Activated naive CD4-positive, alpha-beta T cell treated with Interleukin-2 at 50 U/mL for 16 hours (primary cell): ENCODE data around the gene OASL.

Experiments used
- DNase-seq: peaks from one replicate; pipeline ENCODE4 v3.0.0-alpha.2; 2020

Gene OASL

DNA sequence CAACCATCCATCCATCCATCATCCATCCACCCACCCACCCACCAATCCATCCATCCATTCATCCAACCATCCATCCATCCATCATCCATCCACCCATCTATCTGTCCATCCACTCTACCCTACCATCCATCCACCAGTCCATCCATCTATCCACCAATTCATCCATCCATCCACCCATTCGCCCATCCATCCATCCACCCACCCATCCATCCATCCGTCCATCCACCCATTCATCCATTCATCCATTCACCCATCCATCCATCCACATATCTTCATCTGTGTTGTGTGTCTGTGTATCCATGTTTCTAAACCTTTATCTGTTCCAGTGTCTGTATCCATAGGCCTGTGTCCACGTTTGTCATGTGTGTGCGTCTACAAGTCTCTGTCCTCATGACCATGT, 50.8 kb downstream of the OASL start:
- no peak for DNase-seq

DNA sequence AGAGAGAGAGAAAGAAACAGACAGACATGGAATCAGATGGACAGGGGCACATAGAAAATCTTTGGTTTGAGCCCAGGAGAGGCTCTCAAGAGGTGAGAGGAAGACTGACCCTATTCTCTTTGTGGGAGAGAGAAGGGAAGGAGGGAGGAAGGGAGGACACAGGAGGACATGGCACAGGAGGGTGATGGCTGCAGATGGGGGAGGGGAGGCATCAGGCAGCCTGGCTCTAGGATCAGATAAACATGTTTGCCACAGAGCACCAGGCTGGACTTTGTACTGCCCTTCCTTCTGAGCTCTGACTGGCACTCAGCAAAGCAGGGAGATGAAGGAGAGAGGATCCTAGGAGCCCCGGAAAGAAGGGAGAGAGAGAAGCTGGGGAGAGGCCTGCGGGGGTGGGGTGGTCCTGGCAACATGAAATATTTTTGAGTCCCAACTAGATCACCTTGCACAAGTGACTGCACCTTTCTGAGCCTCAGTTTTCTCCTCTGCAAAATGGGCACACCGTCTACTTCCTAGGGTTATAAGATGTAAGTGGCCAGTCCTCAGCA, 54.6 kb downstream of the OASL start:
- DNase-seq = no peak

DNA sequence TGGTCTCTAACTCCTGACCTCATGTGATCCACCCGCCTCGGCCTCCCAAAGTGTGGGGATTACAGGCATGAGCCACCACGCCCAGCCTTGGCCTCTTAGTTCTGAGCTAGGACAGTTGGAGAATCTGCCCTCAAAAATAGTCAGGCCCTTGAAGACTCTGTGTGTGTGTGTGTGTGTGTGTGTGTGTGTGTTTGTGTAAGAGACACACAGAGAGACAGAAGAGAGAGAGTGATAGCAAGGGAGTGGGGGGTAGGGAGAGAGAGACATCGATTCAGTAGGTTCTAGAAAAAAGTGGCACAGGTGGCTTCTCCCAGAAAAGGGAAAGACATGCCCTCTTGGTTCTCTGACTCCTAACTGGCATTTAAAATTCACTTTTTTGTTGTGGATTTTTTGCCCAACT, 55.3 kb downstream of the OASL start:
- no peak for DNase-seq

DNA sequence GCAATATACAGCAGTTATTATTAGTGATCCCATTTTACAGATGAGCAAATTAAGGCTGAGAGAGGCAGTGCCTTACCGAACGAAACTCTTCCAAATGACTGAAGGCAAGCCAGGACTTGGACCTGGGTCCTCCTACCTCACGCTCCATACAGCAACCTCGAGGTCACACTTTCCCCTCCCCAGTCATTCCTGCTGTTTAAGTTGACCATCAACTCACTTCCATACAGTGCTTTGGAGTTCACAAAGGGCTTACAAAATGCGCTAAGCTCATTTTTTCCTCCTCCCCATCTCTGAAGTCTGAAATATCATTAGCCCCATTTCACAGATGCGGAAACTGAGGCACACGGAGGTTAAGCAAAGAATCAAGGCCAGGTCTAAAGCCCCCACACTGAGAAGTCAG, 56.4 kb downstream of the OASL start:
- DNase-seq = no peak

DNA sequence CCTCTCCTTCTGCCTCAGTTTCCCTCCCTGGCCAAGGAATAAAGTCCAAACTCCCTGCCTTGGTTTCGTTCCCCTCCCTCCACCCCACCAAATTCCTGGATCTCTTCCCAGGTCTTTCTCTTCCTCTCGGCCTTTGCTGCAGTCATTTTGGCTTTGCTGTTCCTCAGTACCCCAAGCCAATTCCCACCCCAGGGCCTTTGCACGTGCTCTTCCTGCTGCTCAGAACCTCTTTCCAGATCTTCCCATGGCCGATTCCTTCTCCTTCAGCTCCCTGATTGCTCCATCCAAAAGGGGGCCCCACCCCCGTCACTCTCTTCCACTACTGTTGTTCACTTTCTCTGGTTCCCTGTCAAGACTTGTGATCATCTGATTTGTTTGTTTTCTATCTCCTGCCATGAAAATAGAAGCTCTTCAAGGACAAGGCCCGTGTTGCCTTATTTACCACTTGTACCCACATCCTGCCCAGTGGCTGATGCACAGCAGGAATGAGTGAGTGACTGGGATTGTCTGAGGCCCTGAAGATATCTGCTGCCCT, 57.6 kb downstream of the OASL start:
- DNase-seq = no peak

DNA sequence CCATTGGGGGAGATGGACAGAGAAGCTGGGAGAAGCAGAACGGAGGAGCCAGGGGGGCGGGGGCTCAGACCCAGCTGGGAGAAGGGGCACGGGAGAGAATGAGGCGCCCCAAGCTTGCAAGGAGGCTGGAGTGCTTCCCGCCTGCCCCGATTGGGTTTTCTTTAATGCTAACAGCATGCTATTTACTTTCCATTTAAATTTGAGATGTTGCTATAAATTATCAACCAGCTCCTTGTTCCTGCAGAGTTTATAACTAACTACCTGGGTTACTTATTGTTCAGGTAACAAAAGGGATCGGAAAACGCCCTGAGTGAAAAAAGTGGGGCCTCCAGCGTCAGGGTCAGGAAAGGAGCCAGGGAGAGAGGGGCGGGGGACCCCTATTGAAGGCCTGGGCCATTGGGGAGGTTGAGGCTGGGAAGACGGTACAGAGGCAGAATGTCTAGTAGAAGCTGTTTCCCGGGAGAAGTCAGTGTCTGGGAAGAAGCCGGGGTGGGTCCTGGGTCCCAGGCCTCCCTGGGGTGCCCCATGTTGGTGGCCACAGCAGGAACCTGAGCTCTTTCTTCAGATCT, 58.2 kb downstream of the OASL start:
- DNase-seq = no peak

DNA sequence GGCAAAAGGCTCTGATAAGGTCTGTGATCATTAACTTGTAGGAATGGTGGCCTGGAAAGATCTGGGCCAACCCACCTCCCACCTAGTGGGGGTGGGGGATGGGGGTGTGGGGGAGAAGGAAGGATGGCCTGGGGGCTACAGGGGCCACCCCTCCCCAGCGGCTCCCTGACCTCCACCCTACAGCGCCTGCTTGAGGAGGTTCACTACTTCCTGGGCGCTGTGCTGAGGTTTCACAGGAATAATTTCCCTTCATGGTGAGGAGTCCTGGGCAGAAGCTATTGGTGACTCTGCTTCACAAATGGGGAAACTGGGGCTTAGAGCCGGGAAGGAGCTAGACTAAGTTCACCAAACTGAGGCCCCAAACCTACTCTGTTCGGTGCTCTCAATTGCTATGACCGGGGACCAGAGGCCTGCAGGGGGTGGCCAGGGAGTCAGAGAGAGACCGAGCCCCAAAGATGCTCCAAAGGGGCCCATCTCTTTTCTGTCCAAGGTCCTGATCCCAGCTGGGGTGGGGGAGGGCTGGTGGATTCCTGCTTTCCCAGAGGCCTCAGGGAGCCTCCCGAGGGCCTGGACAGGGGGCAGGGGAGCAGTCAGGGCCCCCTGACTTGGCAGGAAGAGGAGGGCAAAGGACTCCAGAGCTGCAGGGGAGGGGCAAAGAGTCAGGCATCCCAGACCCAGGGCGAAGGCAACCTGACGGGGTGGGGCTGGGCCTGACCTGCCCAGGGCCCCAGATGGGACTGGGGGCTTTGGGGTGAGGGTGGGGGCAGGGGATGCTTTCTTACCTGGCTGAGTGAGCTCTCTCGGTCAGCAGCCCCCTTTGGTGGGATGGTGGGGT, 59.0 kb downstream of the OASL start:
- DNase-seq = no peak

DNA sequence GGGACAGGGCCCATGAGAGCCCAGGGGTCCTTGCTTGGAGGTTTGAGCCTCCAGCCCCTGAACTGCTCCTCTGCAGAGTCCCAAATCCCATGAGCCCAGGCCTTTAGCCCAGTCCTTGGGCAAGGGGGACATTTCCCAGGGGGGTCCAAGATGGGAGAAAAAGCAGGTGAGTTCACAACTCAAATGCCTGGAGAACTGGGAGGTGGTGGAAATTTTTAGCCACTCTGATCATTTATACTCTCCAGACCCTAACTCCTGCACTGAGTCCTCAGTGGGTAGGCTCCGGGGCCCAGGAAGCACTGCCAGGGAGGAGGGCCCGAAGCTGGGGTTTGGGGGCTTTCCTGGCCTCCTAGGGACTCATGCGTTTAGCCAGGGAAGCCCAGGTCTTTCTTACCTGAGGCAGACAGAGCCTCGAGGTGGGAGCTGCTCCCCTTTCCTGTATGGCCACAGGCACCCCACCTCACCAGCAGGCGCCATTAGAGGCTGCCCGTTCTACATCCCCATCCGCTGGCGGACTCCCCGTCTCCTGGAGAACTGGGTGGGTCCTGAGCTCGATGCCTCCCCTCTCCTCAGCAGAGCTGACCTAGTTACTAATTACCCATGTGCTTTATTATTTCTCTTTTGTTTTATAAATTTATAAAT, 59.7 kb downstream of the OASL start:
- DNase-seq = no peak

DNA sequence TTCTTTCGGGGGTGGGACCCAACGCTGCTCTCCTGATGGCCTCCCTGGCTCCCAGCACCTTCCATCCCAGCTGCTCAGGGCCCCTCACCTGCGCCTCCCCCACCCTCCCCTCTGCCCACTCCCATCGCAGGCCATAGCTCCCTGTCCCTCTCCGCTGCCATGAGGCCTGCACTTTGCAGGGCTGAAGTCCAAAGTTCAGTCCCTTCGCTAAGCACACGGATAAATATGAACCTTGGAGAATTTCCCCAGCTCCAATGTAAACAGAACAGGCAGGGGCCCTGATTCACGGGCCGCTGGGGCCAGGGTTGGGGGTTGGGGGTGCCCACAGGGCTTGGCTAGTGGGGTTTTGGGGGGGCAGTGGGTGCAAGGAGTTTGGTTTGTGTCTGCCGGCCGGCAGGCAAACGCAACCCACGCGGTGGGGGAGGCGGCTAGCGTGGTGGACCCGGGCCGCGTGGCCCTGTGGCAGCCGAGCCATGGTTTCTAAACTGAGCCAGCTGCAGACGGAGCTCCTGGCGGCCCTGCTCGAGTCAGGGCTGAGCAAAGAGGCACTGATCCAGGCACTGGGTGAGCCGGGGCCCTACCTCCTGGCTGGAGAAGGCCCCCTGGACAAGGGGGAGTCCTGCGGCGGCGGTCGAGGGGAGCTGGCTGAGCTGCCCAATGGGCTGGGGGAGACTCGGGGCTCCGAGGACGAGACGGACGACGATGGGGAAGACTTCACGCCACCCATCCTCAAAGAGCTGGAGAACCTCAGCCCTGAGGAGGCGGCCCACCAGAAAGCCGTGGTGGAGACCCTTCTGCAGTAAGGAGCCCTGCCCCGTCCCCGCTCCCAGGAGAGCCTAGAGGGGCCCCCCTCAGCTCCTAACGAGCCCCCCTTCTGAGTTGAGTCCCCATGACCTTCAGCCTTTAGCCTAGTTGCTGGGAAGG, 60.5 kb downstream of the OASL start, which contains the start of gene HNF1A:
TSS of gene HNF1A (plus strand) at position 248 of the 924 bp plus-strand sequence. CDS start at position 474, 226 bp downstream.
- DNase-seq = no peak

DNA sequence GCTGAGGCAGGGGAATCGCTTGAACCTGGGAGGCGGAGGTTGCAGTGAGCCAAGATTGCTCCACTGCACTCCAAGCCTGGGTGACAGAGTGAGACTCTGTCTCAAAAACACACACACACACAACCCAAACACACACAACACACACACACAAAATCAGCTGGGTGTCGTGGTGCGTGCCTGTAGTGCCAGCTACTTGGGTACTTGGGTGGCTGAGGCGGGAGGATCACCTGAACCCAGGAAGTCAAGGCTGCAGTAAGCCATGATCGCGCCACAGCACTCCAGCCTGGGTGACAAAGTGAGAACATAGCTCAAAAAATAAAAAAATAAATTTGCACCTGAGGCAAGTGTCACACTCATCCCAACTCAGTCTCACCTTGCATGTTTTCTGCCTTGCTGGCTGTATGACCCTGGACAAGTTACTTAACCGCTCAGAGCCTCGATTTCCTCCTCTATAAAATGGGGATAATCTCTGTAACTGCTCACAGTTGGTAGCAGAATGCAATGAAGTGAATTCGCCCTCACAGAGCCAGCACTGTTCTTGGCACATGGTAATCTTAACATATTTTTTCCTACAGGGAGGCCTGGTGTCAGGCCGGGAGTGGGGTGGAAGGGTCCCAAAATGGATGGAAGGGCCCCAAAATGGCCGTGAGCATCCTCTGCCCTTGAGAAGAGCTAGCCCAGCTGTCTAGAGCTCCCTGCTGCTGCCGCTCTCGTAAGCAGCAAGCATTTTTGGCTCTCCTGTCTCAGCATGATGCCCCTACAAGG, 61.3 kb downstream of the OASL start:
- no peak for DNase-seq

DNA sequence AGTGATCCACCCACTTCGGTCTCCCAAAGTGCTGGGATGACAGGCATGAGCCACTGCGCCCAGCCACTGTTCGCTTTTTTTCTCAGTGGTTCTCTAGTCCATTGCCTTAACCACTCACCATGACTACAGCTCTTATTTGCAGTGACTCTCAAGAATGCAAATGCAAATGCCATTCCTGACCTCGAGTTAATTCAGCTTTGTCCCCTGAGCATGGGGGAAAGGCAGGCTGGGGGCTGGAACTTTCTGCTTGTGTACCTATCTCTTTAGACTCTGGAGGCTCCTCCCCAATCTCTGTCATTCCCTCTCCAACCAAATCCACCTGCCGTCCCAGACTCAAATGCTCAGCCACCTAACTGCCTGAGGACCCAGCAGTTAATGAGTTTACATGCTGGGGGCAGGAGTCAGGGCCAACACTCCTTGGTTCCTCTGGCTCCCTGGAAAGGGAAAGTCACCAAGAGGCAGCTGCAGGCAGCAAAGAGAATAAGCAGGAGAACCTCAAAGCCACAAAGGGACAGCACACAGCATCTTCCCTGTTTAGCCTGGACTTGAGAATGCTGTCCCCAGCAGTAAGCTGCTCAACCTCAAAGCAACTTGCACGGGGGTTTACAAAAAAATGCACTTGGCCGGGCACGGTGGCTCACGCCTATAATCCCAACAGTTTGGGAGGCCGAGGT, 66.0 kb downstream of the OASL start:
- no peak for DNase-seq

DNA sequence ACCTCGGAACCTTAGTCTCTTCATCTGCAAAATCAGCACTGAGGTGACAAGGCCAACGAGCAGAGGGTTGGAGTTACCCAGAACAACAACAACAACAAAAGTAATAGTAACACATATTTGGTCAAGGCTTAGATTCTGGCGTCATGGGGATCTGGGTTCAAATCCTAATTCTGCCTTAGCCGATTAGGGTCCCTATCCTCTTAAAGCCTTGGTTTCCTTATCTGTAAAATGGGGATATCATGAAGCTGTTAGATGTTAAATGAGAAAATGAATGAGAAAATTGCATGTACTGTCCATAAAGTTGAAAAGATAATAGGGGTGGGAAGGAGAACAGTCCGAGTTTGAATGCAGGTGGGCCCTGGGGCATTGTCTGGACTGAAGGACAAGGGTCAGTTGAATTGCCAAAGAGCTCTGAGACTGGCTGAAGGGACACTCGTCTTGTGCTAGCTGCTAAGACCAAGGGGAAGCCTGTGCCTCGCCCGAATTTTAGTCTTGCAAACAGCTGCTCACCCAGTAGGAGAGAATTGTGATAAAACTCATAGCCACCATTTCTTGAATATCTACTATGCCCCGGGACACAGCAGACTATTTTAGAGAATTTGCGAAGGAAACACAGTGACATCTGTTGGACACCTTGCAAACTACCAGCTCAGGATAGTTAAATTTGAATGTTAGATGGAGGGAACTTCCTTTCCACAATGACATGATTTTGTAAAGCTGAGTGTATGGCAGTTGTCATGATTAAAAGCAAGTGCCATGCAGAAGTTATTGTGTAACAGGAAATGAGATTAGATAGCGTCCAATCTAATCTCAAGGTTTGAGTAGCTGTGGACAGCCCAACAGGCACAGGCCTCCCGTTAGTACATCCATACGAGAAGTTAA, 67.5 kb downstream of the OASL start:
- peak; percentile 16 for DNase-seq

DNA sequence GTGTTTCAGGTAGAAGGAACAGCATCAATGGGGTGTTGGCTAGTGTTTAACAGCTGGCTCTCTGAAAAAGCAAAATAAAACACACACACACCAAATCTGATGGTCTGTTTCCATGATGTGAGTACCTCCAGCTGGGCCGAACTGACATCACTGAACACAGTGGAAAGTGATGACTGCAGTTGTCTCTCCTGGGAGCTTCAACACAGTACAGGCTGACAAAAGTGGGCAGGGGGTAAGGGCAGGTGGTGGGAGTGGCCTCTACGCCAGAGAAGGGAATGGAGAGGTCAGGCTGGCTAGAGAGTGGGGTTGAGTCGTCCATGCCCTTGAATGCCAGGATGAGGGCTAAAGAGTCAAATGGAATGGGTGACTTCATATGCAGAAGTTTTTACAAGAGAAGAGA, 68.7 kb downstream of the OASL start:
- DNase-seq = no peak
